ENCODE measurements around the gene ACSS3.

ACSS3 gene

DNA sequence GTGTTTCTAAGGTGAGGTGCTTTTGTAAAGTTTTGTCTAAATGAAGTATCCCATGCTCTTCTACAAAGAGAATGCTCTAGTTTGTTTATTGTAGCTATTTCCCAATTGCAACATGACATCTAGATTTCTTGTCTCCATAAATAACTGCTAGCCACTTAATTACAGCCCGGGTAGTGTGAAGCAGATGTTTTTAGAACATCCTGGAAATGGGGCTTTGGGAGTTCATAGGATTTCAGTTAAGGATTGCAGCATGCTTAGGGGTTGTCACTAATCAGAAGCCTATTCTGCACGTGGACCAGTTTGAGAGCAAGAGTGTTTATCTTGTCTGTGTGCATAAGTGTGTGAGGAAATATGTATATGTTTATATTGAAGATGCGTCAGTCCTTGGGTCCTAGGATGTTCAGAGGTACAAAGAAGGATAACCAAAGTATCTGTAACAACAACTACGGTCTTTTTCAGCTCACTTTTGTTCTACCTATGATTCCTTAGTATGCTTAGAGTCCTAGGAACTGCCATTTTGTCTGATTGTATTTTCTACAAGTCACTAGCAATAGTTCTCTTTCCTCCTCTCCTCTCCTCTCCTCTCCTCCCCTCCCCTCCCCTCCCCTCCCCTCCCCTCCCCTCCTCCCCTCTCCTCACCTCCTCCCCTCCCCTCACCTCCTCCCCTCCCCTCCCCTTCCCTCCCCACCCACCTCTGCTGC lies 135.3 kb downstream of the ACSS3 start:
- DNase-seq (ENCODE audit: low read depth), result no peak
- no peak overlapping the region for H3K4me3 ChIP-seq (replicated peaks; ENCODE audit: low read depth, low read length)
- TF ChIP-seq, protein P1, sequence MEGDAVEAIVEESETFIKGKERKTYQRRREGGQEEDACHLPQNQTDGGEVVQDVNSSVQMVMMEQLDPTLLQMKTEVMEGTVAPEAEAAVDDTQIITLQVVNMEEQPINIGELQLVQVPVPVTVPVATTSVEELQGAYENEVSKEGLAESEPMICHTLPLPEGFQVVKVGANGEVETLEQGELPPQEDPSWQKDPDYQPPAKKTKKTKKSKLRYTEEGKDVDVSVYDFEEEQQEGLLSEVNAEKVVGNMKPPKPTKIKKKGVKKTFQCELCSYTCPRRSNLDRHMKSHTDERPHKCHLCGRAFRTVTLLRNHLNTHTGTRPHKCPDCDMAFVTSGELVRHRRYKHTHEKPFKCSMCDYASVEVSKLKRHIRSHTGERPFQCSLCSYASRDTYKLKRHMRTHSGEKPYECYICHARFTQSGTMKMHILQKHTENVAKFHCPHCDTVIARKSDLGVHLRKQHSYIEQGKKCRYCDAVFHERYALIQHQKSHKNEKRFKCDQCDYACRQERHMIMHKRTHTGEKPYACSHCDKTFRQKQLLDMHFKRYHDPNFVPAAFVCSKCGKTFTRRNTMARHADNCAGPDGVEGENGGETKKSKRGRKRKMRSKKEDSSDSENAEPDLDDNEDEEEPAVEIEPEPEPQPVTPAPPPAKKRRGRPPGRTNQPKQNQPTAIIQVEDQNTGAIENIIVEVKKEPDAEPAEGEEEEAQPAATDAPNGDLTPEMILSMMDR (IDR thresholded peaks at IDR 0.05; ENCODE audit: low read length, missing control alignments), result no peak

DNA sequence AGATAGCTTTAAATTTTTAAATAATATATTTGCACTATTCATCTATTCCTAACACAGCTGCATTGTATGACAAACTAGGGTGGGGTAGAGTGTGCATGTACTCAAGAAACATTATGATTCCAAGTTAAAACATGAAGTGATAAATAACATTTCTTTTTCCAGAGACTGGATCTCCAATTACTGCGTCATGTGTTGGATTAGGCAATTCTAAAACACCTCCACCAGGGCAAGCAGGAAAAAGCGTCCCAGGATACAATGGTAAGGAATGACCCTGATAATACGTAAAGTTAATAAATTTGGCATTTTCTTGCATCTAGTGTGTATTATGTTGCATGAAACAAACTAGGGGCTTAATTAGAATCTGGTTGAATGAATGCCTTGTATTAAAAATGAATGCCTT lies 138.9 kb downstream of the ACSS3 start:
- TF ChIP-seq, protein P1 (IDR thresholded peaks at IDR 0.05; ENCODE audit: low read length, missing control alignments), result no peak
- no peak overlapping the region for H3K4me3 ChIP-seq (replicated peaks; ENCODE audit: low read depth, low read length)
- no peak for DNase-seq (ENCODE audit: low read depth)

DNA sequence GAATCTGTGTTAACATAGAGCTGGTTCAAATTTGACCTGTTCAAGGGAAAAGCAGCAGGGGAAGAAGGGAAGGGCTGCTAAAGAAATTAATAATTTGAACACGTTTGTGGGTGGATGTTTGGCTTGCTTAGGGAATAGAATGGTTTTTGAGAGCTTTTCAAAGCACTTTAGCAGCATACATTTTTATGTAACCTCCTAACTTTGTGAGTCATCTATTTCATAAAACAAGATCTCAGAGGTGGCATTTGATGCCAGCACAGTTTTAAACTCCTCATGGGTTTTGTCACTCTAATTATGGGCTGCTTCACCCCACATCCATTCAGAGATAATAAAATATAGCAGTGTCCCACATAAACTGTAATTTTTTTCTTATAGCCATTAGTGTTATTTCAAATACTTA lies 143.8 kb downstream of the ACSS3 start:
- TF ChIP-seq, protein P1 (IDR thresholded peaks at IDR 0.05; ENCODE audit: low read length, missing control alignments), result no peak
- DNase-seq (ENCODE audit: low read depth), result no peak
- no peak overlapping the region for H3K4me3 ChIP-seq (replicated peaks; ENCODE audit: low read depth, low read length)

DNA sequence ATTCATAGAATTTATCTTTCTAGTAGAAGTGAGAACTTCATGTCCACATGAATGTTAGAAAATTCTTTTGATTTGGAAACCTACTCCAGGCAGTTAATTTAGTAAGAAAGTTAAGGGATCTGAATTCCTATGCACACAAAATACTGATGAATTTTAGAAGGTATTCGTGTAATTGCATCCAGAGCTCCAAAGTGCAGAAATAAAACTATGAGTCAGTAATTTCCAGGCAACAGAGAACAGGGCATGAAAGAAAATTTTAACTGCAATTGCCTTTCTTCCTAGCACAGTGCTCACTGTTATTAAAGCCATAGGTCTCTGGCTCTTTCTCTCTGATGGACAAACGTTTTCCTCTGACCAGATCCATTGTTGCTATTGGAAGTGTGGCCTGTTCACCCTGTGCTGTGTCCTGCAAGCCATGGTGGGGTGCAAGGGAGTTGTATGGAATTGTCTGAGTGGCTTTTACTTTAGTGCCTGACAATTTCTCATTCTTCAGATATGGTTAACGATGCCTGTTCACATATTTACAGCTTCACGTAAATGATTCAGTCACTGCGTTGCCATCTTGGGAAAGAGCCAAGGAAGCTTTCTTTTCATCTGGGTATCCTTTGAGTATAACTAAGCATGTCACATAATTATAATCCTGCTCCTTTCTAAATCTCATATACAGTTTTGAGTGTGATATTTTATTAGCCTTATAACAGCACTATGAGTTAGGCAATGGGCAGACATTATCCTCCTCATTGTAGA lies 145.1 kb downstream of the ACSS3 start:
- DNase-seq (ENCODE audit: low read depth), result no peak
- no peak overlapping the region for H3K4me3 ChIP-seq (replicated peaks; ENCODE audit: low read depth, low read length)
- TF ChIP-seq, protein P1 (IDR thresholded peaks at IDR 0.05; ENCODE audit: low read length, missing control alignments), result no peak

DNA sequence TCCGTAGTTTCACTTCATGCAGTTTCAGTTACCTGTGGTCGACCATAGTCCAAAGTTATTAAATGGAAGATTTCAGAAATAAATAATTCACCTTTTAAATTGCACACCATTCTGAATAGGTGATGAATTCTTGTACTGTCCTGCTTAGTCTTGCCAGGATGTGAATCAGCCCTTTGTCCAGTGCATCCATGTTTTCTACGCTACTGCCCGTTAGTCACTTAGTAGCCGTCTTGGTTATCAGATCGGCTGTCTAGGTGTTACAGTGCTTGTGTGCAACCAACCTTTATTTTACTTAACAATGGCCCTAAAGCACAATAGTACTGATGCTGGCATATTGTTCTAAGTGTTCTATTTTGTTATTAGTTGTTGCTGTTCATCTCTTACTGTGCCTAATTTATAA lies 146.7 kb downstream of the ACSS3 start:
- no peak overlapping the region for H3K4me3 ChIP-seq (replicated peaks; ENCODE audit: low read depth, low read length)
- no peak for DNase-seq (ENCODE audit: low read depth)
- TF ChIP-seq, protein P1 (IDR thresholded peaks at IDR 0.05; ENCODE audit: low read length, missing control alignments), result no peak

DNA sequence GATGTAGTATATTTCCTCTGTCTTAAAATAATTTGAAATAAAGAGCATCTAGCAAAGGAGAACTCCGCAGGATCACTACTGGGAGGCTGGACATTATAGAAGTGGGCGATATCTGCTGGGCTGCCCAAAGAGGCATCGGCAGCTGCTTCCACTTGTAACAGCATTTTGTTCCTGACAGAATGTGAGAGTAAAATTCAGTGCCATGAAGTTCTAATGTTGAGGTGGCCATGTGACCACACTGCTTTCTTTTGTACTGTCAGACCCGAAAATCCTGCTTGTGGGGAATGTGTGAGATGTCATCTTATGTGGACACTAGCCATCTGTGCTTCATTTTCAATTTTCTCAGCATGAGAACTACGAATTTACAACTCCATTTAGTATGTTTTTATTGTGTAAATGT lies 151.9 kb downstream of the ACSS3 start:
- H3K4me3 ChIP-seq (replicated peaks; ENCODE audit: low read depth, low read length), result no peak overlapping the region
- TF ChIP-seq, protein P1 (IDR thresholded peaks at IDR 0.05; ENCODE audit: low read length, missing control alignments), result no peak
- DNase-seq (ENCODE audit: low read depth), result no peak
